ENCODE data around the gene PDE6B.
A peak's percentile ranks its signal among the peaks of the same experiment; 100 is the strongest.

Gene PDE6B

GRCh38 chr4:673349-674091, 48.1 kb downstream of the PDE6B start:
- DNase-seq: no peak

DNA sequence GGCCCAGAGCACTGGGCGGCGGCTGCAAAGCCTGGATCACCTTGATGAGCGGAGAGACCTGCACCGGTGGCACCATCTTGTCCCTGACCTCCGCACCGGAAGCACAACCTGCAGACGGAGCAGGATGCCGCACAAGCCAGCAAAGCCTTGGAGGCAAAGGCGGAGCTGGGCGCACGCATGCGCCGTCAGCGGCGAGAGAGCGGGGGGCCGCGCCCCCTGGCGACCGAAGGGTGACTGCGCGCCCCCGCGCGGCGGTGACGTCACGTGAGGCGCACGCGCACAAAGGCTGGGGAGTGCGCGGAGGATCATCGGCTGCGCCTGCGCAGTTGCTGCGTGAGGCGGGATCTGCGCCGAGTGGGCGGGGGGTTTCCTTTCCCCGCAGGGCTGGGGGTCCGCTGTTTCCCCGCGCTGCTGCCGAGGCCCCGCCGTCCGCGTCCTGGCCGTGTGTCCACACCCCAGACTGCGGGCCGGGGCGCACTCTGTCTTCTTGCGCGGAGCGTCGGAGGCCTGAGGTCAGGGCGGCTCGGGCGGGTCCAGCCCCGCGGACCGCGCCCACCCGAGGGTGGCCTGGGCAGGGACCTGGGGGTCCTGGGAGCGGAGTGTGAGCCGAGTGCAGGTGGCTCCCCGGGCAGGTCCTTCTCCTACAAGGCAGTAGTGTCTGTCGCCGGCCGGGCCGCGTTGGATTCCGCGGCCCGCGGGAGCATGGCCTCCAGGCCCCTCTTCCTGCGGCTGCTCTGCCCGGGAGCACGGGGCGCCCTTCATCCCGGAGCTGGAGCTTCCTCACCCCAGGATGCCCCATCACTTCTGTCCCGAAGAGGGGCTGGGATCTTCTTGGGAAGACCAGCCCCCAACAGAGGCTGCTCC, 49.0 kb downstream of the PDE6B start, which contains the start of the genes ATP5ME and MYL5:
Gene ATP5ME (minus strand): TSS at position 105 of the 864 bp plus-strand sequence. CDS start 29 bp downstream, at position 76.
Gene MYL5 (plus strand): TSS at position 371 of the 864 bp plus-strand sequence. CDS start 3,485 bp downstream, outside the sequence.
- peak; percentile 94 to 98 (median 97) for DNase-seq

GRCh38 chr4:675036-675882, 49.9 kb downstream of the PDE6B start:
- peak in 2 of 5 experiments; percentile 5 to 30 for DNase-seq

DNA sequence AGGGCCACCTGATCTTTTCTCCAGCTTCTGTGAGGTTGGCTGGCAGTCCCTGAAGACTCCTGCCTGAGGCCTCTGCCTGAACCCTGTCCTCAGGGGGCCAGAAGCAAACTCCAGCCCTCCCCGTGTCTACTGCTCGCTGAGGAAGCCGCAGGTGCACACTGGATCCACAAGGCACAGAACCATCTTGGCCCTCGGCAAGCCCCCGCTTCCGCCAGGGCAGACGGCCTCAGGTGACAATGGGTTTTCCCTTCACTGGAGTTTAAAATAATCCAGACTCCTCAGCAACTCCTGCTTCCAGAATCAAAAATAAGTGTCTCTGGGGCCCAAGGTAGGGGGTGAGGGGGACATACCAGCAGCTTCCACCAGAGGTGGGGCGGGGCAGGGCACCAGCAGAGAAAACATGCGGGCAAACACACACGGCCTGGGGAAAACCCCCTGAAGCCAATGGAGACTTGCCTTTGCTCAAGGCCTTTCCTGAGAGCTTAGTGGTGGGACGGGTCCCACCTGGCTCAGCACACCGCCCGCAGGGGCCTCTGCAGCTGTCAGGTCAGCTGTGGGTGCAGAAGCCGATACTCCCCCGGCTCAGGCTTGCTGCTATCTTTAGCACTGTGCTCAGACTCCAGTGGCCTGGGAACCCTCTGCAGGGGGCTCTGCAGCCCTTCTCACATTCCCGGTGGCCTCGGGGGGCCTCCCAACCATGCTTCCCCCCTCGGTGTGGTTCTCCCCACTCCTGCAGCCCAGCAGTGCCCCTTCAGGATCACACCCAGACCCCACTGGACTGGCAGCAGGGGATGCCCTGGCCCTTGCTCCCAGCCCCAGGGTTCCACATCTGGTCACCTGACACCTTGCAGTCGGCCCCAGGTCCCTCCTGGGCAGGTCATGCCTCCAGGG, 50.9 kb downstream of the PDE6B start:
- no peak for DNase-seq

DNA sequence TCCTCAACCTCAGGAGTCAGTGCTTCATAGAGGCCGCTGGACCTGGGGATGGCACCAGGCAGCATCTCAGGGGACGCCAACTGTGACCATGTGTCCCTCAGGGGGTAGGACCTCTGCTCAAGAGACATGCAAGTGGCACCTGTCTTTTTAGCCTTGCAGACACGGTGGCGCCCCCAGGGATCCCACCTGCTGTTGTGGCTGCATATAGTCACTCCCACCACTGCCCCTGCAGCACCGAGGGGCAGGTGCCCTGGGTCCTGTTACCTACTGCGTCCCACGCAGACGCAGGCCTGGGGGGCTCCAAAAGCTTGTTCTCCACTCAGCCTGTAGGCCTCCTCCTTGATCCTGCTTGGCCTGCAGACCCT, 51.5 kb downstream of the PDE6B start:
- DNase-seq: no peak

GRCh38 chr4:677431-678293, 52.3 kb downstream of the PDE6B start:
- DNase-seq: peak in 1 of 5 experiments; percentile 72

DNA sequence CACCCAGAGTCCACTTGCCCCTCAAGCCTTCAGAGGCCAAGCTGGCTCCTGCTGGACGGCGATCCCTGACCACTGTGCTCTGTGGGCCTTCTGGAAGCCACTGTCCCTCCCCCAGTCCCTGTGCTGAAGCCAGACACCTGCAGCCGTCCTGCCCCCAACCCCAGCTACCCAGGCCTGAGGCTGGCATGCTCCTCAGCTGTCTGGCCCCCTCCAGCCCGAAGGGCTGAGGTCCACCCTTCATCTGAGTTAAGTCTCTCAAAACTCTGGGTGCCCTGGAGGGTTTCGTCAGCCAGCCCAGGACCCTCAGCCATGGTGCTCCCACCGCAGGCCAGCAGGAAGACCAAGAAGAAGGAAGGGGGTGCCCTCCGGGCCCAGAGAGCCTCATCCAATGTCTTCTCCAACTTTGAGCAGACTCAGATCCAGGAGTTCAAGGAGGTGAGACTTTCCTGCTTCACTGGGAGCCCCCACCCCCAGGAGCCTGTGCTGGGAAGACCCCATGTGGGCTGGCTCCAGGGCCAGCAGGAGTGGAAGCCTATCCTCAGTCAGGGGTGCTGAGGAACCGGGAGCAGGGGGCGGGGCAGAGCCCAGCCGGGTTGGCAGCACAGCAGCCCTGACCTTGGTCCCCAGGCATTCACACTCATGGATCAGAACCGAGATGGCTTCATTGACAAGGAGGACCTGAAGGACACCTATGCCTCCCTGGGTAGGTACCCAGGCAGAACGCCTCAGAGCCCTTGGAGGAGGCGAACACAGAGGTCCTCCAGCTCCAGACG, 53.1 kb downstream of the PDE6B start:
- DNase-seq: no peak

DNA sequence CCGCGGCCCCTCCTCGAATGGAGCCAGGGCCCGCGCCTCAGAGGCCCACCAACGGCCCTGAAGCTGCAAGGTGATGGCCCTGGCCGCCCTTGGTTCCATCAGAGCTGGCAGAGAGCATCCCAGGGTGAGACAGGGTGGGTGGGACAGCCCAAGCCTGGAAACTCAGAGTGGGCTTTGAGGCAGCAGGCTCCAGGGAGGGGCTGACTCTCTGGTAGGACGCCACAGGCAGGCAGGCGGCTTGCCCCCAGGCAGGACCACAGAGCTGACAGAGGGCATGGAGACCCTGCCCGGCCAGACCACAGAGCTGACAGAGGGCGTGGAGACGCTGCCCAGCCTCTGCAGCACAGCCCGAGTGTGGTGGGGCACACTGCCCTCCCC, 53.7 kb downstream of the PDE6B start:
- no peak for DNase-seq

DNA sequence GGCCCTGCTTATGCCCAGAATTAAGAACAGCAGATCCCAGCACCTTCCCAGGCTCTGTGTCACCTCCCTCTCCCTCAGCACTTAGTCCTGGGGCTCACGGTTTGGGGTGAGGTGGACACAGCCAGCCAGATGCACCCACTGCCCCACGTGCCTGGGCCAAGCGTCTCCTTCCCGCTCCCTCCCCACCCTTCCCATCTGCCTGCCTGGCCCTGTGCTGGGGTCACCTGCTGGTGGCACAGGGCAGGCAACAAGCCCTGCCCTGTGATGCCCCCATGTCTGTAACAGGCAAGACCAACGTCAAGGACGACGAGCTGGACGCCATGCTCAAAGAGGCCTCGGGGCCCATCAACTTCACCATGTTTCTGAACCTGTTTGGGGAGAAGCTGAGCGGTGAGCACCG, 54.3 kb downstream of the PDE6B start:
- DNase-seq: no peak

GRCh38 chr4:680091-680490, 54.7 kb downstream of the PDE6B start:
- no peak for DNase-seq

DNA sequence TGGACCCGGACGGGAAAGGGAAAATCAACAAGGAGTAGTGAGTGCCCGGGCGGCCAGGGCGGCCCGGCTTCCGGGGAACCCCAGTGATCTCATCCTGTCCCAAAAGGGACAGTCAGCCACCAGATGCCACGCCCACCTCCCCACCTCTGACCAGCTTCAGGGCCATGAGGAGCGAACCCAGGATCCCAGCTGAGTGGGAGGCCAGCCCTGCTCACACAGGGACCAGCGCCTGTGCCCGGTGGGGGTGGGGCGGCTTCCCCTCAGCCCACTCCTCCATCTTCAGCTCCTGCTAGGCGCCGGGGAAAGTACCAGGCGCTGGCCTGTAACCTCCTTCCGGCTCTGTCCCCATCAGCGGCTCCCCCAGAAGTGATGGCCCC, 55.2 kb downstream of the PDE6B start:
- DNase-seq: no peak

GRCh38 chr4:680928-681645, 55.7 kb downstream of the PDE6B start:
- peak in 3 of 5 experiments; percentile 36 to 69 (median 57) for DNase-seq

DNA sequence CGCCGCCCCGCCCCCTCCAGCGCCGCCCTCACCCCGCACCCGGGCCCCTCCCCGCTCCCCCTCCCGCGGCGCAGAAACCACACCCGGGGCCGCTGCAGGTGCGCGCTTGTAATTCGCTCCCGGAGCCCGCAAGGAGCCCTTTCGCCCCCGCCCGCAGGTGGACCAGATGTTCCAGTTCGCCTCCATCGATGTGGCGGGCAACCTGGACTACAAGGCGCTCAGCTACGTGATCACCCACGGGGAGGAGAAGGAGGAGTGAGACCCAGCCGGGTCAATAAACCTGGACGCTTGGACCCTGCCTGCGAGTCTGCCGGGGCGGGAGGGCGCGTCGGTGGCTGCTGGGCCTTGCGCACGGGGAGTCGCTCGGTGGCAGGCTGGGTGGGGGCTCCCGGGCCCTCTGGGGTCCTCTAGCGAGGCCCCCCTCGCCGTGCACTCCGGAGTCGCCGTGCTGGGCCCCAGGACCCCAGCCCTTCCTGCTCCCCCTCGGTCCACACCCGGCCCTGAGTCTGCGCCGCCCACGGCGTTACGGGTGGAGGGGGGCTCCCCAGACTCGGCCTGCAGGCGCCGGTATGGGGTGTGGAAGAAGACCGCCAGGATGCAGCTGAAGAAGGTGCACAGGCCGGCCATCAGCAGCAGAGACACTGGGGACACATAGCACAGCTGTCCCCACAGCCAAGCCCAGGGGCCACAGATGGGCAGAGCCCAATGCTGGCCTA, 56.5 kb downstream of the PDE6B start:
- DNase-seq: peak in 4 of 5 experiments; percentile 32 to 60 (median 34)

GRCh38 chr4:682490-683172, 57.3 kb downstream of the PDE6B start:
- no peak for DNase-seq

DNA sequence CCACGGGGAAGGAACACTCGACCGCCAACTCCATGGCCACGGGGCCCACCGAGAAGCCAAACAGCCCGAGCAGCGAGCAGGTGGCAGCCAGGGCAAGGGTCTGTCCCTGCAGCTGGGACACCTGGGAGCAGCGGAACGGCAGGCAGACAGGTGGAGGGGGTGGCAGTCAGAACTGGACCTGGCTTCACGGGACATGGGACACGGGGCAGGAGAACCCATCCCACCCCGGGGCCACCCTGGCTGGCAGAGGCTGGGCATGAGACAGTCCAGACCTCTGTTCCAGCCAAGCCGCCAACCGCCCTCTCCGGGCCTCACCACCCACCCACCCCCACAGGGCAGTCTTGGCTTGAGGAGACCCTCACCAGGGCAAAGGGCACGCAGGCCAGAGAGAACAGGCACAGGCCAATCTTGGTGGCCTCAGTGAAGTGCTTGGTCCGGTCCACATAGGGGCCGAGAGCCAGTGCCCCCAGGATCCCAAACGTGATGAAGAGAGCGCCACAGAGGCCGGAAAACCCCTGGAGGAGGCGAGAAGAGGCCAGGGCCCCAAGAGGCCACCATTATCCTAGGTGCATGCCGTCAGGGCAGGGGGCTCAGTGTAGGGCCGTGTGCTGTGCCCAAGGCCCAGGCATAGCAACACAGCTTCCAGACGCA, 58.0 kb downstream of the PDE6B start:
- DNase-seq: no peak

- peak in 2 of 5 experiments; percentile 18 to 57 for DNase-seq
Measured at GRCh38 chr4:683982-684622, 58.7 kb downstream of the PDE6B start.
